Measurements from ENCODE around the gene PARPBP.
"Not testable (repeated sequence)": the region's sequence is repeated elsewhere in the genome, so short reads cannot be mapped to it uniquely, and the experiment has no call there.

Gene PARPBP

DNA sequence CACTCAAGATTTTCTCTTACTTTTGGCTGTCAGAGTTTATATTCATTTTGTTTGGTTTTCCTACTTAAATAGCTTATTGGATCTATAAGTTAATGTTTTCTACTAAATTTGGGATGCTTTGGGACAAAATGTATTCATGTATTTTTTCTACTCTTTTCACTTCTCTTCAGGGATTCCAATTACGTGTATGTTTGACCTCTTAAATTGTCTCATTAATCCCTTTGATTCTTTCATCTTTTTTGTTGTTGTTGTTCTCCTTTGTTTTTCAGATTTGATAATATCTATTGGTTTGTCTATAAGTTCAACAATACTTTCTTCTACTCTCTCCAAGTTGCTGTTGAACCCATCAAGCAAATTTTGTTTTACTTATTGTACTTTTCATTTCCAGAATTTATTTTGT, 43.4 kb downstream of the PARPBP start:
- DNase-seq: no peak

DNA sequence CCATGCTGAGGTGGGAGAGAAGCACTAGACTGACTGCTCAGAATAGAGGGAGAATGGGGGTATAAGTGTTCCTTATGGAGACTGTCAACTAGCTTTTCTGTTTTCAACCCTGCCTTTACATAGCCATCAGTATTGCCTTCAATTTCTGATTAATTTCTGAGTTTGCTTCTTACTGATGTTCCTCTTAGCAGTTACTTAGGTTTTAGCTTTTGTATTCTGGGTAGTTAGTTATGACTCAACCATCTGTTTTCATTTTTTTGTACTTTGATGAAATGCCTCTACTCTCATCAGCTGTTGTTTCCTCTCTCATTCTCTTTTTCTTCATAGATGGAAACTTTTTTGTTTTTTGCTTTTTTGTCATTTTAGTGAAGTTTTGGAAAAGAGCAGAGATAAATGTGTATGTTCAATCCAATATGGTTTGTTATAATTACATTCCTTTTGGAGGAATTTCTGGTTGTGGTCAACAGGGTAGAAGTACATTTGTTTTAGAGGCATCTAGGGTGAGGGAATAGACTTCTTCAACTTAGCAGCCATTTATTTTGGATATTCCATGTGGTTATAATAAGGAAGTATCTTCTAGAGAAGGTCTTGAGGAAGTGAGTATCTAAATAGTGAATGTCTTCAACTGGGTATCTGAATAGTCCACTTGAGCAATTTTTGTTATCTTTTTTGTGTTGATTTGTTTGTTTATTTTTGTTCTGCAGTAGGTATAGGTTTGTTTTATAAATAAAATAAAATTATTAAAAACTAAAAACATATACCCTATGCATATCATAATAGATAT, 48.0 kb downstream of the PARPBP start:
- DNase-seq: no peak

DNA sequence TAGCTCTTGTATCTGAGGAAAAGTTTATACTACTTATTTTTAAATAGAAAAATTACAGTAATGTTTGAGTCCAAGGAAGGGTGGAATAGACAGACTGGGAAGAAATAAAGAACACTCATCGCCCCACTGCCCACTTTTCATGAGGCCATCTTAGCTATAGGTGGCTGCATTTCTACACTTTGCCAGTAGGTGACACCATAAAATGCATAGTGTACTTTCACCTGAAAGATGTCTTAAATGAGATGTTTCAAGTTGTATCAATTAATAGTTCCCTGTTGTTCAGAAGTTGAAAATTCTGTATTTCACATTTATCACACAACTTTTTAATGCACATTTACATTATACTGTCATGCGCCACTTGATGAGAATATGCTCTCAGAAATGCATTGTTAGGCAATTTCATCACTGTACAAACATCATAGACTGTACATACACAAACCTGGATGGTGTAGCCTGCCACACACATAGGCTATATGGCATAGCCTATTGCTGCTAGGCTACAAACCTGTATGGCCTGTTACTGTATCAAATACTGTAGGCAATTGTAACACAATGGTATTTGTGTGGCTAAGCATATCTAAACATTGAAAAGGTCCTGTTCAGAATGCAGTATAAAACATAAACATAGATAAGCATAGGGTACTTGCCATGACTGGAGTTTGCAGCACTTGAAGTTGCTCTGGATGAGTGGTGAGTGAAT, 50.1 kb downstream of the PARPBP start:
- peak in 1 of 2 donors; percentile 19 for DNase-seq

DNA sequence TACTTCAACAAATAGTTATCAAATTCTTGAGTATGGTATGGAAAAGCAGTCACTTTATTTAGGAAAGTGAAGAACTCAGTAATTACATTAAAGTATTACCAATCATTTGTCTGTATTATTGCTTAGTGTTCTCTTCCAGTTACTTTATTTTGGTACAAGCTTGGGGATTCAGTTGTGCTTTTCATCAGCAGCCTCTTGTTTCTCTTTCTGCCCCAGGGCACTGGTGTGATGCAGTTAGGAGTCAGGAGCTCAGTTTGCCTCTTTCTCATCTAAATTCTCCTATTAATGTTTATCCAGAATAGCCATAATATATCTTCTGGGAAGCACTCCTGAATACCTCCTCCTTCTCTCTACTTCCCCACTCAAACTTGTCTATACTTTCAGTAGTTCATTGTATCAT, 52.0 kb downstream of the PARPBP start:
- DNase-seq: no peak

DNA sequence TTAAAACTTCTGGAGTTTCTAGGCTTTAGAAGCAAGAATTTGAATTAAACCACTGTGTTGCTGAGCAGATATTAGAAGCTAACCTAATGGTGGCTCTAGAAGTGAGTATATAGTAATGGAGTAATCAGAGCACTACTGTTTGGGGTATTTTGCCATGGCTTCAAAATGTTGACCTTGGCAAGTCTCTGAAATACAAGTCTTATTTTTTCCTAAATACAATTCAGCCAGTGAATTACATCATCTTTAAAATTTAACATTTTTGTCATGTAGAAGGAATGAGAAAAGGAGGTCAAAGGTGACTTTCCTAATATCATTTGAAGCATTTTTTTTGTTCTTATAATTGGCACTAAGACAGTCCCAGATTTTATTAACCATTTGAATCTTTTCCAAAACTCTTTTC, 52.5 kb downstream of the PARPBP start:
- no peak for DNase-seq

DNA sequence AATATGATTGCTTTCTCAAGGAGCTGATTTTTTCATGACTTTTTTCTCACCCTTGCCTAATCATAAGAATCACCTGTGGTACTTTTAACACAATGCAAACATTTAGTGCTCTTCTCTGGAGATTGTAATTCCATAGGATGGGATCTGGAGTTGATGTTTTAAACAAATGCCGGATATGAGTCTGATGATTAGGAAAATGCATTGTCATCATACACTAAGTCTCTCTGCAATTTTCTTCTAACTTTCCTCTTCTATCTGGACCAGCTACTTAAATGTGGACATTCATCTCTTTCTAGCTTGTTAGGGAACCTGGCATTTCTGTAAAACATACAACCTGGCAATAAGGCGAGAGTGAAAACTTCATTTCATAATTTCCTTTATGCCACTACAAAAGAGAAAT, 54.1 kb downstream of the PARPBP start:
- no peak for DNase-seq

DNA sequence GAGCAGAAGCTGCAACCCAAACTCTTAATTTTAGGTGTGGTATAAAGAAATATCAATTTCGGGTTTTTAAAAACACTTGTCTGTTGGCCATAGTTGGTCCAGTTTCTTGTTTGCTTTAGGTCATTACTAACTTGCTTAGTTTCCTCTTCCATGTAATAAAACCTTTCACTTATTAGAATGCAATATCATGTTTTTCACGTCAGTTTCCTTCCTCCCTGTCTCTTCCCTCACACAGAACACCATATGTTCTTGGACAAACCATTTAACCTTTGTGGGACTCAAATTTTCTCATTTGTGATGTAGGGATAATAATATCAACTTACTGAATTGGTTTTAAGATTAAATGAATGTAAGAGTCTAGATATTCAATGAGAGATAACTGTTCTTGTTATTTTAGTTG, 54.8 kb downstream of the PARPBP start:
- no peak for DNase-seq

DNA sequence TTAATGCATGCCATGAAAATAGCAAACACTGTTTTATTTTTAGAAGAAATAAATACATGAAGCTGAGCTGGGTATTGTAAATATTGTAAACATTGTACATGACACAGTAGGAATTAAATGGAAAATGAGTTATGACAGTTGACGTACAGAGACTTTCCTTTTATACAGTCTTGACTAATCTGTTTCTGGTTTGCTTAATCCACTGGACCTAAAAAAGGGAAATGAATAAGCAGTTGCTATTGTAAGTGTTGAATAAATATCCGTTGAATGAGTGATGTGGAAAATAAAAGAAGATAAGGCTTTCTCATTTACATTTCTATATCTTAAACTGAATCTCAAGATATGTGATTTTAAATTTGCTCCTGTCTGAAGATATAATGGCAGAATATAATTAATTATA, 62.7 kb downstream of the PARPBP start:
- DNase-seq: no peak

GRCh38 chr12:102195826-102196225, 75.8 kb downstream of the PARPBP start:
- DNase-seq: no peak

GRCh38 chr12:102197789-102198188, 77.8 kb downstream of the PARPBP start, which contains the start of gene PMCH:
TSS of gene PMCH (minus strand) at chr12:102197833. CDS start at chr12:102197770, 63 bp downstream.
- DNase-seq: no peak

GRCh38 chr12:102201436-102202061, 81.6 kb downstream of the PARPBP start:
- DNase-seq: no peak

DNA sequence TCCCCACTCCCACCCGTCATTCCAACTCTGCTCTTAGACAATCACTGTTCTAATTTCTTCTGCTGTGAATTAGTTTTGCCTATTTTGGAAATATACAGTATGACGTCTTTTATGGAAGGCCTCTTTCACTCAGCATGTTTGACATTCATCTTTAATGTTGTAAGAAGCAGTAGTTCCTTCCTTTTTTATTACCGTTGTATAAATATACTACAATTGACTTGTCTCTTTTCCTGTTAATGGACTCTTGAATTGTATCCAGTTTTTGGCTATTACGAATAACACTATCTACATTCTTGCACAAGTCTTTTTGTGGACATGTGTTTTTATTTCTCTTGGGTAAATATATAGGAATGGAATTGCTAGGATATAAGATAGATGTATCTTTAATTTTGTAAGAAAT, 82.6 kb downstream of the PARPBP start:
- no peak for DNase-seq

DNA sequence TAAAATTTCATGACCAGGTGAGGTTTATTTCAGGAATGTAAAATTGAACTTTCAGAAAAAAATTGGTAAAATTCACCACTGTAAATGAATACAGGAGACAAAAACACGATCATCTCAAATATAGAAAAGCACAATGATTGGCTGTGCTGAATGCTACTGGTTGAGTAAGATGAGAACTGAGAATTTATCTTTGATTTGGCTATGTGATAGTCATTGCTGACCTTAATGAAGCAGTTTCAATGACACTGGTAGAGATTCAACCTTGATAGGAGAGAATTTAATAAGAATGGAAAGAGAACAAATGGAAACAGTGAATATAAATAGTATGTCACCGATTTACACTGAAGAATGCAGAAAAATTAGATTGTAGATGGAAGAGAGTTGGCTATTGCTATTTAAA, 84.0 kb downstream of the PARPBP start:
- DNase-seq: no peak

GRCh38 chr12:102215992-102216691, 96.2 kb downstream of the PARPBP start:
- no peak for DNase-seq

DNA sequence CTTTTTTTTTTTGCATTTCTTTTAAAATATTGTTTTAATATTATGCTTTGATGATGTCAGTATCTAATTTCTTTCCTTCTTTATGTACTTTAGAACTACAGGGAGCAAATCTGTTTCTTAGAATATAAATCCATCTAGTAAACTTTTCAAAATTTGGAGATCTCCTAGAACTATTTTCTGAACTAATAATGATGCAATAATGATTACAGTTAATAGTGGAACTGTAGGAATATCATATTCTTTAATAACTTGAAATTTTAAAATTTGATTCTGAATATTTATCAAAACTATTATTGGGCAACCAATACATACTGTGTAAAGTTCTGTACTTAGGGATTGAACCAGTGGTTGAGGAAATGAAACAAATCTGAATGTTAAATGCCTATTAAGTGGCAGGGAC, 100.8 kb downstream of the PARPBP start:
- no peak for DNase-seq

GRCh38 chr12:102227954-102228353, 108.0 kb downstream of the PARPBP start:
- no peak for DNase-seq

- no peak for DNase-seq
Observed at GRCh38 chr12:102232036-102232435, 112.1 kb downstream of the PARPBP start.

- DNase-seq: no peak
Observed at GRCh38 chr12:102232446-102232845, 112.5 kb downstream of the PARPBP start.

DNA sequence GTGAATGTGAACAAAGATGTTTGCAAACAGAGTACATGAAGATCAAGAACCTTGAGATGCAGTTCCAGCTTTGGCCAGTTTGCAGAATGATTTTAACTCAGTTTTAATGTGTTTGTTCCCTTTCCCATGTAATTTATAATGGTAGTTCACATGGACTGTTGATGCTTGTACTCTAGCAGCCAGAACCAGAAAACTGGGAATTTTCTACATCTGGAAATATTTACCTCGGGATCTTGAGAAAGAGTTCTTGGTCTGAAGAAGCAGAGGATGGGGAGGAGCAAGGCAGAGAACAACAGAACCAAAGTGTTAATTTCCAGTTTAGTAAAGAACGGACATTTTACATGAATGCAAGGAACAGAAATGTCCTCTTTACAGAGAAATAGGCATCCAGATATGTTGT, 114.6 kb downstream of the PARPBP start:
- DNase-seq: no peak

- not testable (repeated sequence) for DNase-seq
Observed at GRCh38 chr12:102240859-102241258, 120.9 kb downstream of the PARPBP start.
